ENCODE measurements around the gene UGT1A4. TPM values are rescaled to one million over a fixed set of nuclear protein-coding genes. Genes with fewer than 3 reads are reported as not detected.
A peak's percentile ranks its signal among the peaks of the same experiment; 100 is the strongest.
"Not testable (repeated sequence)": the region's sequence is repeated elsewhere in the genome, so short reads cannot be mapped to it uniquely, and the experiment has no call there.

The UGT1A4 gene
- total RNA-seq, 1 experiment from 2014 or later, result 0.12 TPM

GRCh38 chr2:233700028-233700635, 18.4 kb upstream of the UGT1A4 start:
- DNase-seq (ENCODE audit: low read depth), result peak; percentile 81

- not testable (repeated sequence) for DNase-seq (ENCODE audit: low read depth)
Measured at GRCh38 chr2:233700842-233701241, 17.7 kb upstream of the UGT1A4 start.

DNA sequence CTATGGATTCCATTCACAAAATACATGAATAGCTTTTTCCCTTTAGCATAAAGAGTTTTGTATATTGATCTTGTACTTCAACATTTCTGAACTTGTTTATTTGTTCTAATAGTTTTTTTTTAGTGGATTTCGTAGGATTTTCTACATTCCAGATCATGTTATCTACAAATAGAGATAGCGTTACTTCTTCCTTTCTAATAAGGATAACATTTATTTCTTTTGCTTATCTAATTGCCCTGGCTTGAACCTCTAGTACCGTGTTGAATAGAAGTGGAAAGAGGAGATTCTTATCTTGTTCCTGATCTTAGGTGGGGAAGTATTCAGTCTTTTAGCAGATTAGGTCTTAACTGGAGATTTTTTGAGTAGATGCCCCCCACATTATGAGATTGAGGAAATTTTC, 16.3 kb upstream of the UGT1A4 start:
- DNase-seq (ENCODE audit: low read depth), result no peak

DNA sequence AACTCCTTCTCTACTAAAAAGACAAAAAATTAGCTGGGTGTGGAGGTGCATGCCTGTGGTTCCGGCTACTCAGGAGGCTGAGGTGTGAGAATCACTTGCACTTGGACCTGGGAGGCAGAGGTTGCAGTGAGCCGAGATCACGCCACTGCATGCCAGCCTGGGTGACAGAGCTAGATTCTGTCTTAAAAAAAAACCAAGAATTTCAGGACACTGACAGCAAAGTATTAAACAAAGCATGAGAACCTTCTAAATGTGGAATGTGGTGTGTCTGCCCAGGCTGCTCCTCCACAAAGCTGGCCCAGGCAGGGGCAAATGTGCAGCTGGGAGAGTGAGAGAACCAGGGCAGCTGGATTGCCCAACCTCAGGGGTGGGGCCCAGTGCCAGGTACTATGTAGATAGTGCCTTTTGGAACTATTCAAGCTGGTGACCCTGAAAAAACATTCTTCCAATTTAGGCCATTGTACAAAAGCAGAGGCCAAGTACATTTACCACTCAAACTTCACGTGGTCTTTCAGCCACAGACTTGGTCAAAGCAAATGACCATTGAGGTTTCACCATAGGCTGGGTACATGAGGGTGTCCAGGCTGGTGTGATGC, 12.5 kb upstream of the UGT1A4 start:
- DNase-seq (ENCODE audit: low read depth), result peak; percentile 49

DNA sequence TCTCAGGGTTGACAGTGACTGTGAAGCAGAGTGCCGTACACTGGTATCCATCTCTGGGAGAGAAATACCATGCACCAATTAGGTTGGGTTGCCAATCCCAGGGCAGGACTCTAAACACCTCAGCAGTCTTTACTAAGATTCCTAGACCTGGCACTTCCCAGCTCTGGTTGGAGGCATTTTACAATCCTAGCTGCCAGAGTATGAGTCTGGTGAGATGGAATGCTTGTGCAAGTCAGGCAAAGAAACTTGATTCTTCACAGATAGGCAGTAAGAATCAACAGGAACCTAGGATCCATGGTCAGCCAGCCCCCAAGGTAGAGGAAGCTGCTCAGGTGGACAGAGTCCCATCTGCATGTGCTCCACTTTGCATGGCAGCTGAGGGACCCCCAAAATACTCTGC, 11.8 kb upstream of the UGT1A4 start:
- DNase-seq (ENCODE audit: low read depth), result peak; percentile 50

DNA sequence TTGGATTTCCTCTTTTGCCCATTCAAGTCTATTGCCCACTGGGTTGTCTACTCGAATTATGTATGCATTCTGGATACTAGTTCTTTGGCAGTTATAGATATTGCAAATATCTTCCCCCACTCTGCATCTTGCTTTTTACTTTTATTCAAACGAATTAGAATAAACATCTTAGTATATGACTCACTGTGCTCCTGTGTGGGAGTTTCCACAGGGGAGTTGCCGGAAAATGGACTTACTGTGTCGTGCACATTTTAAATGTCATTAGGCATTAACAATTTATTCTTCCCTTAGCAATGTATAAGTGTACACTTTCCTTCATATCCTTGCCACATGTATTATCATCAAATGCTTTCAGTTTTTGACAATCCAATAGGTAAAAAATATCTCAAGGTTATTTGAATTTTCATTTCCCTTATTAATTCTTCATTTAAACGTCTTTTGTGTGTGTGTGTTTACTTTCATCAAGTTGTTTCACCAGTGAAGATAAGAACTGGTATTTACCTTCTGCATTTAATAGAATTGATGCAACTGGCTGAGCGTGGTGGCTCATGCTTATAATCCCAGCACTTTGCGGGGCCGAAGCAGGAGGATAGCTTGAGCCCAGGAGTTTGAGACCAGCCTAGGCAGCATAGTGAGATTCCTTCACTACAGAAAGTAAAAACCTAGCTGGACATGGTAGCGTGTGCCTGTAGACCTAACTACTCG, 10.4 kb upstream of the UGT1A4 start:
- peak; percentile 50 for DNase-seq (ENCODE audit: low read depth)

DNA sequence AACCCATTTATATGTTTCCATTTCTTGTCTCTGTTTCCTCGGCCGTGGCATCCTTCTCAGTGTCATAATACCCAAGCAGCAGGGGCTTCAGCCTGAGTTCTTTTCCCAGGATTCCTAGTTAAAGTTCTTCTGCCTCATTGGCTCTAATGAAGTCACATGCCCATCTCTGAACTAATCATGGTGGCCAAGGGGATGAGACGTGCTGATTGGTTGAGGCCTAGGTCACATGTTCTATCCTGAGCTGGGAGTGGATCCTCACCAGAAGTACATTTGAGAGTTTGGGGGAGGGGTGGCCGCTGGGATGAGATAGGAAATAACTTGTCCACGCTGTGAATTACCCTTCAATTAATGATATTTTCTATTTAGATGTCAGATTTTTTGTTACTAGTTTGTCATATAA, 9.6 kb upstream of the UGT1A4 start:
- peak; percentile 36 for DNase-seq (ENCODE audit: low read depth)

DNA sequence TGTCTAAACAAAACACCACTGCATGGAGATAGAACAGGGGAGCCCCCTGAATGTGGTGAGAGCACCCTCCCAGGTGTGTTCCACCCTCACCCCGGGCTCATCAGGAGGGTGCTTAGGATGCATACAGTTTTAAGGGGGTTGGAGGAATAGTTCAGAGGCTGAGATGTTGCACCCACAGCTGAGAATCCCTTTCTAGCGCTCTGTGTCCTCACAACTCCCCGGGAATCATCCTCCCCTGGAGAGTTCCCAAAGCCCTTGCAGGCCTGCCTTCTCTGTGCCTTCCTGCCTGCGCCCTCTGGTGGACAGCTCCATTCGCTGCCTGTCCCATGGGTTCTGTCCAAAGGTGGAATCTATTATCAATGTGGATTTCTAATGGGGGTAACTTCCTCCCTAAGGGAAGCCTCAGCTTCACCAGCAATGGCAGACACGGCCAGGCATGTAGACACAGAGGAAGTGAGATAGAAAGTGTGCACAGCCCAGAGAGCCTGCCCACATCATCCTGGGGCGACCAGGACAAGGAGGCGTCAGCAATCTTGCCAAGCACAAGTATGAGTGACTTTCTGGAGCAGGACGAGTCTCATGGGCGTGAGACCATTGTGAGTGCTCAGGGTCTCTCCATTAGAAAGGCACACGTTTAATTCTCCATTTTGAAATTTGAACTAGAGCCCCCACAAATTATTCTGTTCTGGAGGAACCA, 7.1 kb upstream of the UGT1A4 start:
- peak; percentile 79 for DNase-seq (ENCODE audit: low read depth)

DNA sequence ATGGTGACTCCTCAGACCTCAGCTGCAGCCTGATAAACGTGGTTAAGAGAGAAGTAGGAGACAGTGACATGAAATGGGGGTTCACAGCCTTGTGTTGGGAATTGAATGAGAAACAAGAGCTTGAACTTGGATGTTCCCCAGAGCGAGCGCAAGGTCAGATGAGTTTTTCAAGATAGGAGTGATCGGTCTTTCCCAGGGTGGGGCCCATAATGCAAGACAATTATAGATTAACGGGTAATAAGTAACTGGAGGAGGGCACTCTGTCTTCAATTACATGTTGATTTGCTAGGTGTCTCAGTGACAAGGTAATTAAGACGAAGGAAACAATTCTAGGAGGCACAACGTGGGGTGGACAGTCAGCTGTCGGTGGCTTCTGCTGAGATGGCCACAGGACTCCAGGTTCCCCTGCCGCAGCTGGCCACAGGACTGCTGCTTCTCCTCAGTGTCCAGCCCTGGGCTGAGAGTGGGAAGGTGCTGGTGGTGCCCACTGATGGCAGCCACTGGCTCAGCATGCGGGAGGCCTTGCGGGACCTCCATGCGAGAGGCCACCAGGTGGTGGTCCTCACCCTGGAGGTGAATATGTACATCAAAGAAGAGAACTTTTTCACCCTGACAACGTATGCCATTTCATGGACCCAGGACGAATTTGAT, 5.8 kb upstream of the UGT1A4 start, which contains the start of gene UGT1A5:
Gene UGT1A5 (plus strand): TSS at position 297 of the 651 bp plus-strand sequence. CDS start 85 bp downstream, at position 382.
- no peak for DNase-seq (ENCODE audit: low read depth)

DNA sequence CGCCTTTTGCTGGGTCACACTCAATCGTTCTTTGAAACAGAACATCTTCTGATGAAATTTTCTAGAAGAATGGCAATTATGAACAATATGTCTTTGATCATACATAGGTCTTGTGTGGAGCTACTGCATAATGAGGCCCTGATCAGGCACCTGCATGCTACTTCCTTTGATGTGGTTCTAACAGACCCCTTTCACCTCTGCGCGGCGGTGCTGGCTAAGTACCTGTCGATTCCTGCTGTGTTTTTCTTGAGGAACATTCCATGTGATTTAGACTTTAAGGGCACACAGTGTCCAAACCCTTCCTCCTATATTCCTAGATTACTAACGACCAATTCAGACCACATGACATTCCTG, 5.3 kb upstream of the UGT1A4 start:
- no peak for DNase-seq (ENCODE audit: low read depth)

- DNase-seq (ENCODE audit: low read depth), result peak; percentile 66
Measured at GRCh38 chr2:233714121-233714520, 4.4 kb upstream of the UGT1A4 start.

DNA sequence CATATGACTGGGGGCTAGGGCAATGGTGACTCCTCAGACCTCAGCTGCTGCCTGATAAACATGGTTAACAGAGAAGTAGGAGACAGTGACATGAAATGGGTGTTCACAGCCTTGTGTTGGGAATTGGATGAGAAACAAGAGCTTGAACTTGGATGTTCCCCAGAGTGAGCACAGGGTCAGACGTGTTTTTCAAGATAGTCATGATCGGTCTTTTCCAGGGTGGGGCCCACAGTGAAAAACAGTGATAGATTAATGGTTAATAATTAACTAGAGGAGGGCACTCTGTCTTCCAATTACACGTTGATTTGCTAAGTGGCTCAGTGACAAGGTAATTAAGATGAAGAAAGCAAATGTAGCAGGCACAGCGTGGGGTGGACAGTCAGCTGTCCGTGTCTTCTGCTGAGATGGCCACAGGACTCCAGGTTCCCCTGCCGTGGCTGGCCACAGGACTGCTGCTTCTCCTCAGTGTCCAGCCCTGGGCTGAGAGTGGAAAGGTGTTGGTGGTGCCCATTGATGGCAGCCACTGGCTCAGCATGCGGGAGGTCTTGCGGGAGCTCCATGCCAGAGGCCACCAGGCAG, 10.3 kb downstream of the UGT1A4 start, which contains the start of gene UGT1A3:
Gene UGT1A3 (plus strand): TSS at position 320 of the 579 bp plus-strand sequence. CDS start 85 bp downstream, at position 405.
- DNase-seq (ENCODE audit: low read depth), result no peak

DNA sequence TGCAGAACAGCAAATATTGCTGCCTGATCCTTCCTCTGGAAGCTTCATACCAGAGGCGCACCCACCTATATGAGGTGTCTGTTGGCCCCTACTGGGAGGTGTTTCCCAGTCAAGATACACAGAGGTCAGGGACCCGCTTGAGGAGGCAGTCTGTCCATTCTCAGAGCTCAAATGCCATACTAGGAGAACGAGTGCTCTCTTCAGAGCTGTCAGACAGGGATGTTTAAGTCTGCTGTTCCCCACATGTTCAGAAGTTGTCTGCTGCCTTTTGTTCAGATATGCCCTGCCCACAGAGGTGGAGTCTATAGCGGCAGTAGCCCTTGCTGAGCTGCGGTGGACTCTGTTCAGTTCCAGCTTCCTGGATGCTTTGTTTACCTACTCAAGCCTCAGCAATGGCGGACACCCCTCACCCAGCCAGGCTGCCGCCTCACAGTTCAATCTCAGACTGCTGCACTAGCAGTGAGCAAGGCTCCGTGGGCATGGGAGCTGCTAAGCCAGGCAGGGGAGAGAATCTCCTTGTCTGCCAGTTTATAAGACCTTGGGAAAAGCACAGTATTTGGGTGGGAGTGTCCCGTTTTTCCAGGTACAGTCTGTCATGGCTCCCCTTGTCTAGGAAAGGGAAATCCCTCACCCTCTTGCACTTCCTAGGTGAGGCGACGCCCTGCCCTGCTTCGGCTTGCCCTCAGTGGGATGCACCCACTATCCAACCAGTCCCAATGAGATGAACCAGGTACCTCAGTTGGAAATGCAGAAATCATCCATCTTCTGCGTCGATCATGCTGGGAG, 18.5 kb downstream of the UGT1A4 start:
- peak; percentile 8 for DNase-seq (ENCODE audit: low read depth)

DNA sequence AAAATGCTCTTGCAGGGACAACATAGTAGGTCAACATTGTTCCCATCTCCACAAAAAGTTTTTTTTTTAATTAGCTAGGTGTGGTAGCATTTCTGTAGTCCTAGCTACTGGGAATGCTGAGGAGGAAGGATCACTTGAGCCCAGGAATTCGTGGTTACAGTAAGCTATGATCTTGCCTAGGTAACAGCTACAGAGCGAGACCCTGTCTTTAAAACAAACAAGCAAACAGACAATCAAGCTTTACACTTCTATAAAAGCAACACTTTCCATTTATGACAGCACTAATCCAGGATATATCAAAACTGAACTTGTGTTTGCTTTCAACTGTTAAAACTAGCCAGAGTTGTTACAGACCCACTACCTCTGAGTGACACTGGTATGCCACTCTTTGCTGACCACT, 22.3 kb downstream of the UGT1A4 start:
- no peak for DNase-seq (ENCODE audit: low read depth)

- no peak for DNase-seq (ENCODE audit: low read depth)
Measured at GRCh38 chr2:233743464-233744259, 25.1 kb downstream of the UGT1A4 start.

GRCh38 chr2:233745073-233745755, 26.7 kb downstream of the UGT1A4 start:
- no peak for DNase-seq (ENCODE audit: low read depth)

GRCh38 chr2:233745838-233746237, 27.3 kb downstream of the UGT1A4 start:
- DNase-seq (ENCODE audit: low read depth), result not testable (repeated sequence)

- no peak for DNase-seq (ENCODE audit: low read depth)
Measured at GRCh38 chr2:233746475-233747282, 28.1 kb downstream of the UGT1A4 start.

- no peak for DNase-seq (ENCODE audit: low read depth)
Measured at GRCh38 chr2:233747283-233747544, 28.7 kb downstream of the UGT1A4 start.
